ENCODE measurements around the gene CLEC3A. TPM values are rescaled to one million over a fixed set of nuclear protein-coding genes. Genes with fewer than 3 reads are reported as not detected.

CLEC3A gene
- total RNA-seq, 1 experiment from 2014 or later, result not detected

GRCh38 chr16:78069913-78070312, 47.6 kb downstream of the CLEC3A start:
- H3K4me2 ChIP-seq (ENCODE audit: low read length), result no peak overlapping the region
- H2AFZ ChIP-seq (ENCODE audit: low read depth, low read length, poor library complexity, severe bottlenecking), result no peak overlapping the region
- H3K79me2 ChIP-seq (ENCODE audit: insufficient read depth, low read length), result no peaks in the 10 kb centered on the region
- no peaks in the 10 kb centered on the region for H3K36me3 ChIP-seq (ENCODE audit: control insufficient read depth in 1 of 2, insufficient read depth in 2 of 2, low read length in 2 of 2)
- no peaks in the 10 kb centered on the region for H3K9me2 ChIP-seq (ENCODE audit: insufficient read depth)
- H3K9me3 ChIP-seq (ENCODE audit: control insufficient read depth in 1 of 2, insufficient read depth in 1 of 2, low read depth in 1 of 2, low read length in 2 of 2), result no peaks in the 10 kb centered on the region
- no peak overlapping the region for H3K4me3 ChIP-seq (replicated peaks in 1 of 2; ENCODE audit: low read depth in 1 of 2, low read length in 2 of 2)
- intact Hi-C loops (cut with micrococcal nuclease), result no loop called here
- TF ChIP-seq ZNF274 (IDR thresholded peaks at IDR 0.05; ENCODE audit: low read depth, low read length) (no peak), SIN3A (IDR thresholded peaks at IDR 0.05; ENCODE audit: low read depth) (no peak), POLR2A (IDR thresholded peaks at IDR 0.05; ENCODE audit: borderline replicate concordance, extremely low read depth, insufficient read depth, insufficient read length) (no peak), EZH2 (IDR thresholded peaks at IDR 0.05) (no peak)
- H3K9ac ChIP-seq (ENCODE audit: low read length), result no peak overlapping the region
- ChIA-PET POLR2A (no interaction called here), CTCF (no interaction called here), RAD21 (ENCODE audit: low non-redundant PET in 1 of 2, low total read pairs in 2 of 2, uncharacterized antibody in 2 of 2, unreplicated experiment in 2 of 2) (no interaction called here)
- H3K27me3 ChIP-seq (ENCODE audit: insufficient read depth, low read length), result peaks cover 16% of the 10 kb centered on the region; the same call in 1 of the 2 replicates
- ATAC-seq (no peak), DNase-seq (ENCODE audit: low read depth, low spot score) (no peak)
- no peak overlapping the region for H3K27ac ChIP-seq (ENCODE audit: low read depth, low read length)
- H3K4me1 ChIP-seq (ENCODE audit: control insufficient read depth in 1 of 2, insufficient read depth in 2 of 2, low read length in 2 of 2), result no peaks in the 10 kb centered on the region
- H4K20me1 ChIP-seq (ENCODE audit: insufficient read depth), result no peaks in the 10 kb centered on the region
- BruUV-seq (replicated peaks), result no TSS peak

GRCh38 chr16:78072275-78072674, 49.9 kb downstream of the CLEC3A start:
- no peaks in the 10 kb centered on the region for H3K36me3 ChIP-seq (ENCODE audit: control insufficient read depth in 1 of 2, insufficient read depth in 2 of 2, low read length in 2 of 2)
- H4K20me1 ChIP-seq (ENCODE audit: insufficient read depth), result no peaks in the 10 kb centered on the region
- H3K4me2 ChIP-seq (ENCODE audit: low read length), result no peak overlapping the region
- TF ChIP-seq JUND (IDR thresholded peaks at IDR 0.05) (no peak), RAD21 (IDR thresholded peaks at IDR 0.05; ENCODE audit: low read depth) (no peak), REST (IDR thresholded peaks at IDR 0.05; ENCODE audit: low read depth) (no peak), SP1 (IDR thresholded peaks at IDR 0.05; ENCODE audit: low read depth) (no peak), MAX (IDR thresholded peaks at IDR 0.05) (no peak), ATF3 (IDR thresholded peaks at IDR 0.05) (no peak), EZH2 (IDR thresholded peaks at IDR 0.05) (no peak), POLR2AphosphoS5 (IDR thresholded peaks at IDR 0.05; ENCODE audit: low read depth, low read length) (no peak)
- TF ChIP-seq, protein P1, sequence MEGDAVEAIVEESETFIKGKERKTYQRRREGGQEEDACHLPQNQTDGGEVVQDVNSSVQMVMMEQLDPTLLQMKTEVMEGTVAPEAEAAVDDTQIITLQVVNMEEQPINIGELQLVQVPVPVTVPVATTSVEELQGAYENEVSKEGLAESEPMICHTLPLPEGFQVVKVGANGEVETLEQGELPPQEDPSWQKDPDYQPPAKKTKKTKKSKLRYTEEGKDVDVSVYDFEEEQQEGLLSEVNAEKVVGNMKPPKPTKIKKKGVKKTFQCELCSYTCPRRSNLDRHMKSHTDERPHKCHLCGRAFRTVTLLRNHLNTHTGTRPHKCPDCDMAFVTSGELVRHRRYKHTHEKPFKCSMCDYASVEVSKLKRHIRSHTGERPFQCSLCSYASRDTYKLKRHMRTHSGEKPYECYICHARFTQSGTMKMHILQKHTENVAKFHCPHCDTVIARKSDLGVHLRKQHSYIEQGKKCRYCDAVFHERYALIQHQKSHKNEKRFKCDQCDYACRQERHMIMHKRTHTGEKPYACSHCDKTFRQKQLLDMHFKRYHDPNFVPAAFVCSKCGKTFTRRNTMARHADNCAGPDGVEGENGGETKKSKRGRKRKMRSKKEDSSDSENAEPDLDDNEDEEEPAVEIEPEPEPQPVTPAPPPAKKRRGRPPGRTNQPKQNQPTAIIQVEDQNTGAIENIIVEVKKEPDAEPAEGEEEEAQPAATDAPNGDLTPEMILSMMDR (IDR thresholded peaks at IDR 0.05 in 2 of 3, conservative IDR thresholded peaks at IDR 0.05 in 1 of 3; ENCODE audit: borderline replicate concordance in 1 of 3, insufficient read depth in 1 of 3, low read depth in 2 of 3, low read length in 2 of 3), result no peak
- no peaks in the 10 kb centered on the region for H3K79me2 ChIP-seq (ENCODE audit: insufficient read depth, low read length)
- no TSS peak for BruUV-seq (replicated peaks)
- H3K4me3 ChIP-seq (replicated peaks in 1 of 2; ENCODE audit: low read depth in 1 of 2, low read length in 2 of 2), result no peak overlapping the region
- no peaks in the 10 kb centered on the region for H3K9me2 ChIP-seq (ENCODE audit: insufficient read depth)
- ChIA-PET RAD21 (ENCODE audit: low non-redundant PET in 1 of 2, low total read pairs in 2 of 2, uncharacterized antibody in 2 of 2, unreplicated experiment in 2 of 2) (no interaction called here), CTCF (no interaction called here), POLR2A (no interaction called here)
- no peak overlapping the region for H2AFZ ChIP-seq (ENCODE audit: low read depth, low read length, poor library complexity, severe bottlenecking)
- intact Hi-C loops (cut with micrococcal nuclease), result no loop called here
- H3K9me3 ChIP-seq (ENCODE audit: control insufficient read depth in 1 of 2, insufficient read depth in 1 of 2, low read depth in 1 of 2, low read length in 2 of 2), result no peaks in the 10 kb centered on the region
- ATAC-seq (no peak), DNase-seq (ENCODE audit: low read depth, low spot score) (no peak)
- no peaks in the 10 kb centered on the region for H3K4me1 ChIP-seq (ENCODE audit: control insufficient read depth in 1 of 2, insufficient read depth in 2 of 2, low read length in 2 of 2)
- no peak overlapping the region for H3K9ac ChIP-seq (ENCODE audit: low read length)
- no peak overlapping the region for H3K27ac ChIP-seq (ENCODE audit: low read depth, low read length)
- H3K27me3 ChIP-seq (ENCODE audit: insufficient read depth, low read length), result peaks cover 10% of the 10 kb centered on the region; the same call in 1 of the 2 replicates
